Spinal cord (tissue), 10 donors: ENCODE measurements around the gene TKTL1. TPM values are rescaled to one million over a fixed set of nuclear protein-coding genes. Genes with fewer than 3 reads are reported as not detected.

Source experiments
- DNase-seq, 6 donors: peaks; one replicate each; pipeline versions ENCODE4 v3.0.0 to v3.0.0-alpha.2; 2013 to 2015; ENCODE audit warnings: low spot score in 6 of 6, low read depth in 4 of 6
- H3K27ac ChIP-seq: one replicate; pipeline ENCODE4 v1.5.1; 2013; ENCODE audit warnings: low read depth, low read length, control low read depth
- H3K27me3 ChIP-seq: one replicate; pipeline ENCODE4 v1.6.1; 2013; ENCODE audit warnings: low read length; ENCODE audit not compliant: control insufficient read depth, insufficient read depth
- H3K36me3 ChIP-seq: one replicate; pipeline ENCODE4 v1.6.1; 2013; ENCODE audit warnings: low read length; ENCODE audit not compliant: control insufficient read depth, insufficient read depth
- H3K4me1 ChIP-seq: one replicate; pipeline ENCODE4 v1.6.1; 2013; ENCODE audit warnings: low read length; ENCODE audit not compliant: control insufficient read depth, insufficient read depth
- H3K4me3 ChIP-seq: one replicate; pipeline ENCODE4 v1.5.1; 2013; ENCODE audit warnings: low read depth, low read length, control low read depth
- H3K9me3 ChIP-seq: one replicate; pipeline ENCODE4 v1.6.1; 2013; ENCODE audit warnings: low read length; ENCODE audit not compliant: control insufficient read depth, insufficient read depth
- WGBS: methylation state at CpG from one replicate; pipeline ENCODE4 v1.1.5; 2013; ENCODE audit warnings: missing lambda C conversion rate; ENCODE audit not compliant: insufficient coverage; 5-methylcytosine and 5-hydroxymethylcytosine counted together
- polyA plus RNA-seq, 2 donors: library from polyadenylated mRNA; unstranded; fragments of 120-200 nt; gene quantifications; one replicate each; pipeline ENCODE4 v1.2.1, GENCODE V29; 2013; ENCODE audit not compliant: insufficient read length in 2 of 2
- total RNA-seq, 2 donors: library from RNA; depleted of rRNA in 1 of 2; stranded (reverse); fragments of 120-200 nt in 1 of 2; fragments of >200 nt in 1 of 2; gene quantifications; one replicate each; pipeline versions ENCODE4 v1.2.3 to v1.2.4, GENCODE V29; 2013 to 2014
- donor health status: healthy.

Gene TKTL1
- total and polyA plus RNA-seq, 4 donors = 1.9 to 22.6 (median 15.9) TPM

- peaks cover 10% of the 10 kb centered on the region for H3K4me1 ChIP-seq
- no peak for DNase-seq
- peaks cover 84% of the 10 kb centered on the region for H3K36me3 ChIP-seq
- 84% methylated on average over 30 of the region's 30 CpGs for WGBS
- no peaks in the 10 kb centered on the region for H3K27me3 ChIP-seq
- no peaks in the 10 kb centered on the region for H3K9me3 ChIP-seq
- no peak overlapping the region for H3K27ac ChIP-seq
- H3K4me3 ChIP-seq = no peak overlapping the region
Observed at GRCh38 chrX:154351183-154352011, 55.8 kb downstream of the TKTL1 start.

DNA sequence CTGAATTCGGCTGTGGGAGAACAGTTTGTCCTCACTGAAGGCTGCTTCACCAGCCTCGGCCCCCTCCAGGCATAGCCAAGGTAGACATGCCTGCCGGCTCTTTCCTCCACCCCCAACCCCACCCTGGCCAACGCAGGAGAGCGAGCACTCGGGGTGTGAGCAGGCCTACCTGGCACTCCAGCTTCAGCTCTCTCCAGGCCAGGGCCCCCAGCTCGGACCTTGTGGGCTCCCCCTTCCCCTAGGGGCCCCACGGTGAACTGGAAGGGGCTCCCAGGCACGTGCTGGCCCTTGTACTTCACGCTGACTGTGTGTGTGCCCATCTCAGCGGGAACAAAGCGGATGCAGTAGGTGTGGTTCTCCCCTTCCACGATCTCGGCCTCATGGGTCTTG is 56.4 kb downstream of the TKTL1 start:
- Histone ChIP-seq H3K9me3 (no peaks in the 10 kb centered on the region), H3K36me3 (peaks cover 90% of the 10 kb centered on the region)
- WGBS = 88% methylated on average over 14 of the region's 14 CpGs

DNA sequence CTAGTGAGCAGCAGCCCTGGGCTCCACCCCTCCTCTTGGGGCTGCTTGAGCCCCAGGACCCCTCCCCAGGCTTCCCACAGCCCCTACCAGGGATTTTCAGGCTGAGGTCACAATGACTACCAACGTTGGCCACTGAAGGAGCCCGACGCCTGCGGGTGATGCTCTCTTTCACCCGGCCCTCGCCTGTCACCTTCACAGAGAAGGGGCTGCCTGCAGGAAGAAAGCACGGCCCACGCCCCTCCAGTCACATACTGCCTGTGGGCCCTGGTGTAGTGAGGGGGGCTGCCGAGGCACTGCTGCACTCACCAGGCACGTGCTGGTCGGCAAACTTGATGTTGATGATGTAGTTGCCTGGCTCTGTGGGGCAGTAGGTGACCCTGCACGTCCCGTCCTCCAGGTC is 56.9 kb downstream of the TKTL1 start:
- no peak for DNase-seq
- Histone ChIP-seq H3K27ac (no peak overlapping the region), H3K4me1 (peaks cover 19% of the 10 kb centered on the region), H3K4me3 (no peak overlapping the region), H3K36me3 (peaks cover 95% of the 10 kb centered on the region), H3K9me3 (no peaks in the 10 kb centered on the region), H3K27me3 (no peaks in the 10 kb centered on the region)
- 88% methylated on average over 13 of the region's 13 CpGs for WGBS

More for the DNA sequence above, 56.4 kb downstream of the TKTL1 start:
- DNase-seq = no peak
- Histone ChIP-seq H3K27me3 (no peaks in the 10 kb centered on the region), H3K27ac (no peak overlapping the region), H3K4me1 (peaks cover 16% of the 10 kb centered on the region), H3K4me3 (no peak overlapping the region)

DNA sequence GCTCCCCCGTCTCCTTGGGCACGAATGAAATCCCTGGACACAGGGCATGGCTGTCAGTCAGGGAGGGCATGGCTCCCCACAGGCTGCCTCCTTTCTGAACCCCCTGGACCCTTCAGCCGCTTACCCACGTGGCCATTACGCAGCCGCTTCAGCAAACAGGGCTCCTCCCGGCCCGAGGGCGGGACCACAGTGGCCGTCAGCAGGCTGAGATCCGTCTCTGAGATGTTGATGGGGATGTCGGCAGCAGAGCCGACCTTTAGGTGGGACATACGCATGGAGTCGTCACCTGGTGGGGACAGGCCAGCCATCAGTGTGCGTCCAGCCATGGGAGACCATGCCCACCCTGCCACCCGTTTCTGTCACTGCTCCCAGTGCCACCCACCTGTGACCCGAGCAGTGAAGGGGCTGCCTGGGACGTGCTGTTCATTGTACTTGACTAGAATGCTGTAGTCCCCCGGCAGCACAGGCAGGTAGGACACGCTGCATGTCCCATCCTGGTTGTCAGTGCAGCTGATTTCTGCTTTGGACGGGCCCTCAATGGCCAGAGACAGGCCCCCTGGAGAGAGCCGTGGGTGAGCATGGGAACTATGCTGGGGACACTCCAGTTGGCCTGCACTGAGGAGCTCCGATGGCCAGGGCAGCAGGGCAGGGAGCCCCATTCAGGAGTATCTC is 57.7 kb downstream of the TKTL1 start:
- DNase-seq = no peak
- Histone ChIP-seq H3K36me3 (peaks cover 100% of the 10 kb centered on the region), H3K27ac (no peak overlapping the region), H3K27me3 (no peaks in the 10 kb centered on the region), H3K4me3 (no peak overlapping the region), H3K9me3 (no peaks in the 10 kb centered on the region), H3K4me1 (peaks cover 19% of the 10 kb centered on the region)
- WGBS = 87% methylated on average over 24 of the region's 24 CpGs

GRCh38 chrX:154354013-154354412 is 58.4 kb downstream of the TKTL1 start:
- H3K27me3 ChIP-seq = no peaks in the 10 kb centered on the region
- 88% methylated on average over 13 of the region's 14 CpGs for WGBS
- no peak for DNase-seq
- no peak overlapping the region for H3K27ac ChIP-seq
- no peaks in the 10 kb centered on the region for H3K9me3 ChIP-seq
- H3K36me3 ChIP-seq = peaks cover 100% of the 10 kb centered on the region
- peaks cover 19% of the 10 kb centered on the region for H3K4me1 ChIP-seq
- no peak overlapping the region for H3K4me3 ChIP-seq

- Histone ChIP-seq H3K36me3 (peaks cover 100% of the 10 kb centered on the region), H3K9me3 (no peaks in the 10 kb centered on the region), H3K4me3 (no peak overlapping the region), H3K27ac (no peak overlapping the region), H3K27me3 (no peaks in the 10 kb centered on the region), H3K4me1 (peaks cover 19% of the 10 kb centered on the region)
- DNase-seq = no peak
- 80% methylated on average over 13 of the region's 13 CpGs for WGBS
Observed at GRCh38 chrX:154354516-154354915, 58.9 kb downstream of the TKTL1 start.

DNA sequence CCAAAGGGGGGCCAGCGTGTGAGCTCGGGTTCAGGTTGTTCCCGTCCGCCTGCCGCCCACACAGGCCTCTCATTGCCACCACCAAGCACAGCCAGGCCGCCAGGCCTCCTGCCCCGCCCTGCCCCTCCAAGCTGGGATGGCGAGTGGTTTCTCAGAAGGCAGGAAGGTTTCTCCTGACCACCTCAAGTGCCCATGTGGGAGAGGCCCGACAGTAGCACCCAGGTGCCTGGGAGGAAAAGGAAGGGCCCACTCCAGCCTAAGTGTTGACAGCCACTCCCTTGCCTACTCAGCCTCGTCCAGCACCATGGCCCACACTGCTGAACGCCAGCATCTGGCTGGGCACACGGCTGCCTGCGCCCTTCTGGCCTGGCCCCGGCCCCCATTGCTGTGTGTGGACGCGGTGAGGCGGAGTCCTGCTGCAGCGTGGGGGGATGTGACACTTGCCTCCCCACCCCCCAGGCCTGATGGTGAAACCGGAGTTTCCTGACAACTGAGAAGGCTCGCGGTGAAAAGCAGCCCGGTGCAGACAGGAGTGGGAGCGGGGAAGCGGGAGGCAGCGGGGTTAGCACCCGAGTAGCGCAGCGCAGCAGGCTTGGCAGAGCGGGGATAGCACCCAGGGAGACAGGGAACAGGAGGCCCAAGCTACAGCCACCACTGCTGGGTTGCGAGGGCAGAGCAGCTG is 59.6 kb downstream of the TKTL1 start:
- WGBS = 85% methylated on average over 24 of the region's 30 CpGs
- no peak overlapping the region for H3K27ac ChIP-seq
- no peaks in the 10 kb centered on the region for H3K27me3 ChIP-seq
- no peak overlapping the region for H3K4me3 ChIP-seq
- H3K36me3 ChIP-seq = peaks cover 100% of the 10 kb centered on the region
- no peaks in the 10 kb centered on the region for H3K9me3 ChIP-seq
- H3K4me1 ChIP-seq = peaks cover 19% of the 10 kb centered on the region
- DNase-seq = no peak

- Histone ChIP-seq H3K36me3 (peaks cover 99% of the 10 kb centered on the region), H3K27ac (no peak overlapping the region), H3K9me3 (no peaks in the 10 kb centered on the region), H3K4me1 (peaks cover 19% of the 10 kb centered on the region), H3K4me3 (no peak overlapping the region), H3K27me3 (no peaks in the 10 kb centered on the region)
- WGBS = 54% methylated on average over 12 of the region's 12 CpGs
- DNase-seq = peak in 1 of 6 donors; percentile 47
Observed at GRCh38 chrX:154355776-154356140, 60.2 kb downstream of the TKTL1 start.

DNA sequence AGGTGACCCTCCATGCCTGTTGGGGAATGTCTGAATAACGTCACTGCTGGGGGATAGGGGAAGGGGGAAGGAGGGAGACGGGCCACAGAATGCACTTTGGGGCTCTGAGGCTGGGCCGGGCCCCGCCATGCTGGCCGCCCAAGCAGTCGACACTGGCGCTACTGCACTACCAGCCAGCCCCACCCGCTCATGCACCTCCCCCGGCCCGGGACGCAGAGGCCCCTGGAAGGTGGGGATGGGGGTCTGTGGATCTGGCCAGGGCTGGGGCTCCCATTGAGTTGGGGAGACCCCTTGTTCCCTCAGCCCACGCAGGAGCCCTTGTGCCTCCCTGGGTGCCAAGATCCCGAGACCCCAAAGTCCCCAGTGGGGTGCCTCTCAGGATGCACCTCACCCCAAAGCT is 61.0 kb downstream of the TKTL1 start:
- Histone ChIP-seq H3K4me3 (no peak overlapping the region), H3K27me3 (no peaks in the 10 kb centered on the region), H3K9me3 (no peaks in the 10 kb centered on the region), H3K27ac (no peak overlapping the region), H3K36me3 (peaks cover 97% of the 10 kb centered on the region), H3K4me1 (peaks cover 19% of the 10 kb centered on the region)
- no CpG with 5 or more reads among the region's 13 CpGs for WGBS
- DNase-seq = no peak
